HepG2 (cell line): Measurements from ENCODE around the gene RNASE4. TPM values are rescaled to one million over a fixed set of nuclear protein-coding genes. Genes with fewer than 3 reads are reported as not detected.

Experiments used
- ATAC-seq: fragments of 200-7000 bp; cut with Tn5 transposase; 3 replicates; pipeline ENCODE4 v1.9.1; 2020; ENCODE audit warnings: mild to moderate bottlenecking, moderate library complexity
- BruUV-seq: library from RNA; stranded (reverse); fragments of 400-500 nt; replicated peaks from 2 replicates; lab custom pipeline; 2021; lab: Mats Ljungman, UMichigan
- CTCF ChIA-PET: fragments of 300-600 bp; formaldehyde crosslinking; extraction: SDS; loops from one replicate; lab custom pipeline; 2021; ENCODE audit warnings: low total read pairs, inconsistent platforms, low intra/inter-chr PET ratio; lab: Yijun Ruan, JAX
- POLR2A ChIA-PET: fragments of 350-600 bp; sonication (Branson Sonifier 250); formaldehyde crosslinking; loops from one replicate; lab custom pipeline; 2020; ENCODE audit warnings: antibody characterized with exemption, inconsistent platforms; lab: Yijun Ruan, JAX
- DNase-seq: peaks from one replicate; pipeline ENCODE4 v3.0.0-alpha.2; 2015; ENCODE audit warnings: low spot score
- FAIRE-seq: peaks from 3 replicates; lab custom pipeline; 2011; peaks lifted over from hg19 to GRCh38; lab: Jason Lieb, UNC
- H2AFZ ChIP-seq: one replicate; pipeline ENCODE4 v1.6.1; 2011; ENCODE audit warnings: low read length, inconsistent platforms
- H3K27ac ChIP-seq: fragments of 300-600 bp; 3 replicates; pipeline ENCODE4 v1.8.0; 2011; ENCODE audit warnings: mixed run types, mild to moderate bottlenecking, mixed read lengths, low read length, inconsistent platforms; ENCODE audit not compliant: insufficient read depth; ENCODE audit errors: extremely low read length
- H3K27me3 ChIP-seq, 2 experiments: fragments of 200-600 bp in 1 of 2; 2 replicates in 1 of 2; 3 replicates in 1 of 2; pipeline versions ENCODE4 v1.6.0 to v1.8.0; 2011; ENCODE audit warnings: low read length in 2 of 2, mild to moderate bottlenecking in 2 of 2, moderate library complexity in 2 of 2, inconsistent platforms in 1 of 2; ENCODE audit not compliant: insufficient read depth in 2 of 2, control insufficient read depth in 1 of 2
- H3K36me3 ChIP-seq, 2 experiments: fragments of 200-600 bp in 1 of 2; replicated peaks in 1 of 2; 2 replicates in 1 of 2; 3 replicates in 1 of 2; pipeline versions ENCODE4 v1.5.1 to v1.8.0; 2011; ENCODE audit warnings: low read length in 2 of 2, inconsistent platforms in 1 of 2; ENCODE audit not compliant: insufficient read depth in 2 of 2, control insufficient read depth in 1 of 2
- H3K4me1 ChIP-seq: 2 replicates; pipeline ENCODE4 v1.5.1; 2012; ENCODE audit warnings: low read length, inconsistent platforms; ENCODE audit not compliant: insufficient read depth
- H3K4me2 ChIP-seq: 2 replicates; pipeline ENCODE4 v1.6.0; 2011; ENCODE audit warnings: low read depth, low read length, inconsistent platforms
- H3K4me3 ChIP-seq, 3 experiments: fragments of 200-600 bp in 1 of 3; sonication (generic), shearing (Covaris generic) in 1 of 3; replicated peaks in 1 of 3; 2 replicates each; pipeline ENCODE4 v1.5.1; 2011 to 2016; ENCODE audit warnings: low read length in 3 of 3, inconsistent platforms in 2 of 3, low read depth in 2 of 3, mild to moderate bottlenecking in 2 of 3, control low read depth in 1 of 3, mixed read lengths in 1 of 3; ENCODE audit not compliant: insufficient read depth in 1 of 3
- H3K79me2 ChIP-seq: one replicate; pipeline ENCODE4 v1.6.1; 2011; ENCODE audit warnings: low read length, inconsistent platforms; ENCODE audit not compliant: insufficient read depth
- H3K9ac ChIP-seq: 2 replicates; pipeline ENCODE4 v1.6.0; 2011; ENCODE audit warnings: mild to moderate bottlenecking, low read depth, low read length, inconsistent platforms; ENCODE audit not compliant: insufficient read depth
- H3K9me3 ChIP-seq: 2 replicates; pipeline ENCODE4 v1.5.1; 2012; ENCODE audit warnings: mild to moderate bottlenecking, low read length
- H4K20me1 ChIP-seq: 2 replicates; pipeline ENCODE4 v1.6.0; 2011; ENCODE audit warnings: inconsistent platforms, mild to moderate bottlenecking, low read length, moderate library complexity; ENCODE audit not compliant: insufficient read depth
- ATF7 ChIP-seq, 2 experiments: fragments of 450-650 bp in 1 of 2; sonication (generic) in 1 of 2; formaldehyde crosslinking in 1 of 2; IDR thresholded peaks; 2 replicates each; pipeline versions ENCODE4 v1.4.0 to v1.6.1; 2016 to 2020; ENCODE audit warnings: antibody characterized with exemption in 1 of 2, mild to moderate bottlenecking in 1 of 2, missing genetic modification reagents in 1 of 2
- BRCA1 ChIP-seq: sonication (generic); formaldehyde crosslinking; IDR thresholded peaks from 2 replicates; pipeline ENCODE4 v1.4.0; 2020; ENCODE audit warnings: missing genetic modification reagents
- FOXO1 ChIP-seq: sonication (generic); formaldehyde crosslinking; IDR thresholded peaks from 2 replicates; pipeline ENCODE4 v1.4.0; 2020; ENCODE audit warnings: missing genetic modification reagents
- GTF2F1 ChIP-seq: fragments of 150-350 bp; IDR thresholded peaks from 2 replicates; pipeline ENCODE4 v1.6.1; 2014; ENCODE audit warnings: low read length
- HOXA3 ChIP-seq: sonication (generic); formaldehyde crosslinking; IDR thresholded peaks from 2 replicates; pipeline ENCODE4 v1.5.0; 2020; ENCODE audit warnings: missing genetic modification reagents
- IKZF1 ChIP-seq: fragments of 450-650 bp; IDR thresholded peaks from 2 replicates; pipeline ENCODE4 v1.7.1; 2016
- KDM2A ChIP-seq: sonication (generic); formaldehyde crosslinking; IDR thresholded peaks from 2 replicates; pipeline ENCODE4 v1.4.0; 2020; ENCODE audit warnings: low read depth, missing genetic modification reagents, borderline replicate concordance
- RFX3 ChIP-seq: IDR thresholded peaks from 2 replicates; pipeline ENCODE4 v1.6.1; 2016; ENCODE audit warnings: missing biosample characterization, missing genetic modification reagents
- SSRP1 ChIP-seq: IDR thresholded peaks from 2 replicates; pipeline ENCODE4 v1.6.1; 2016; ENCODE audit warnings: control low read depth
- STAT5B ChIP-seq: sonication (generic); formaldehyde crosslinking; IDR thresholded peaks from 2 replicates; pipeline ENCODE4 v1.4.0; 2020; ENCODE audit warnings: missing genetic modification reagents
- TCF7 ChIP-seq: sonication (generic); IDR thresholded peaks from 2 replicates; pipeline ENCODE4 v1.6.1; 2016; ENCODE audit warnings: antibody characterized with exemption, low read depth
- ZBTB7B ChIP-seq: sonication (generic); formaldehyde crosslinking; IDR thresholded peaks from 2 replicates; pipeline ENCODE4 v1.4.0; 2020; ENCODE audit warnings: missing genetic modification reagents
- ZFAT ChIP-seq: sonication (generic); formaldehyde crosslinking; conservative IDR thresholded peaks from 2 replicates; pipeline ENCODE4 v1.8.1; 2023; ENCODE audit warnings: missing genetic modification reagents, inconsistent platforms
- ZMYM2 ChIP-seq: sonication (generic); formaldehyde crosslinking; IDR thresholded peaks from 2 replicates; pipeline ENCODE4 v1.8.0; 2022; ENCODE audit warnings: mild to moderate bottlenecking, missing genetic modification reagents
- ZNF30 ChIP-seq: sonication (generic); formaldehyde crosslinking; IDR thresholded peaks from 2 replicates; pipeline ENCODE4 v1.5.0; 2020; ENCODE audit warnings: mild to moderate bottlenecking, missing genetic modification reagents
- WGBS: methylation state at CpG from one replicate; pipeline ENCODE4 v1.1.6; 2017; ENCODE audit warnings: low lambda C conversion rate; 5-methylcytosine and 5-hydroxymethylcytosine counted together
- in situ Hi-C: cut with HindIII; loops from 2 replicates; pipeline ENCODE4 v1.10.0; 2017; ENCODE audit warnings: low pct_unique_long_range_greater_than_20kb; ENCODE audit not compliant: extremely low pct_ligation_motif_present
- intact Hi-C: fragments of 100-400 bp; cut with micrococcal nuclease; formaldehyde crosslinking; loops from one replicate; pipeline ENCODE4 v1.10.0; 2022; ENCODE audit not compliant: unreplicated experiment
- polyA plus RNA-seq, 8 experiments: library from polyadenylated mRNA; depleted of rRNA in 3 of 8; stranded (reverse) in 7 of 8; unstranded in 1 of 8; fragments of >200 nt; fragmentation: Illumina TruSeq in 4 of 8; extraction: Trizol in 4 of 8; gene quantifications; 2 replicates each; pipeline versions ENCODE4 v1.2.1 to v1.2.3, GENCODE V29; 2011 to 2016; ENCODE audit warnings: low read depth in 4 of 8, missing spikeins in 1 of 8, mixed read lengths in 1 of 8; ENCODE audit not compliant: insufficient read depth in 1 of 8
- total RNA-seq, 5 experiments: library from RNA; depleted of rRNA; stranded (reverse); fragments of >200 nt; fragmentation: Illumina TruSeq; extraction: Trizol; gene quantifications; 2 replicates each; pipeline ENCODE4 v1.2.3, GENCODE V29; 2016; ENCODE audit warnings: low read depth in 1 of 5
- TF ChIP-seq, protein P1 (sequence below): sonication (generic); formaldehyde crosslinking; IDR thresholded peaks from 2 replicates; pipeline ENCODE4 v1.8.0; 2022; ENCODE audit warnings: low read depth, missing genetic modification reagents
- TF ChIP-seq, protein P2 (sequence below): sonication (generic); formaldehyde crosslinking; IDR thresholded peaks from 2 replicates; pipeline ENCODE4 v1.4.0; 2020; ENCODE audit warnings: missing genetic modification reagents
- TF ChIP-seq, protein P3 (sequence below): sonication (generic); formaldehyde crosslinking; IDR thresholded peaks from 2 replicates; pipeline ENCODE4 v1.4.0; 2020; ENCODE audit warnings: missing genetic modification reagents, low read depth, mild to moderate bottlenecking, borderline replicate concordance

RNASE4 gene
- total and polyA plus RNA-seq, 2 of the 13 experiments (the other 11 are each of a cell fraction or from before 2014, with no cell fraction given), result 109 to 983 TPM

DNA sequence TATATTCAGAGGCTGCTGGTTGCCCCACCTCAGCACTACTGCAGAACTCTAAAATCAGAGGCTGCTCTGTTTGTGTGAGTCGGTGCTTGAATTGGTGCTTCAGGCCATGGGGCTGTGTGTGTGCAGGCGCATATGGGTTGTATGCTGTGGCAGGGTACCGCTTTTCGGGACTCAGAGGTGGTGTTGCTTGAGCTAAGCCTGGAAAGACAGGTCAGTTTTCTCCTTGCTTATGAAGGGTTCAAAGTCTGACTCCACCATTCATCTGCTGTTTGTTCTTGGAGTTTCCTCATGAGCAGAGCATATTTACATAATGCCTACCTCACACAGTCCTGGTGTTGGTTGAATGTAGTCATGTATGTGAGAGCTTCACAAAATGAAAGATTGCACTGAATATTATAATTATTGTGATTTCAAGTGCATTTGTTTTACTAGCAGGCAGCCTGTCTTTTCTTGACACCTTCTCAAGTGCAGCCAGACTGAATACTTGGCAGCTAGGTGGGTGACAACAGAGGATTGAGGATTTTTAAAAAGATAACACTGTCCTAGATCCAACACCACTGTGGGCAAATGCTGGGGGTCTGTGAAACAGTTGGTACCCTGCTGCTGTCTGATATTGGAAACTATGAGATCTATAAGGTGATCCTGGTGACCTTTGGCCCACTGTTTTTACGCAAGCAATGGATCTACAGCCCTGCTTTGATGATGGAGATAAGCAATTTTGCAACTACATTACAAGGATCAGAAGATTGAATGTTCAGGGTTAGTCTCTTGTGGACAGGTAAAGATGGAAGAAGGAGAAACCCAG is 3.2 kb downstream of the RNASE4 start:
- DNase-seq (peak; percentile 91), ATAC-seq (peak; percentile 7), FAIRE-seq (peak; percentile 72)
- H3K4me3 ChIP-seq, result peak overlapping the region; percentile 83 to 89 (median 89)
- ChIA-PET CTCF (interaction anchor here (0.9 to 1.2 kb wide), 2 partner anchors 22 to 25 kb away, joined by 4 to 5 read pairs; no protein-coding TSS in a partner anchor), POLR2A (interaction anchor here (0.6 to 8.9 kb wide), 28 partner anchors 9 to 416 kb away, joined by 3 to 105 read pairs (median 4); partner anchors contain the start of genes APEX1, OSGEP, PARP2 and PIP4P1)
- peaks cover 70% of the 10 kb centered on the region for H3K79me2 ChIP-seq
- H3K27me3 ChIP-seq, result peaks cover 0 to 5% of the 10 kb centered on the region in 2 experiments; a peak in 1 of 5 replicates
- intact Hi-C loops (loop anchor here (1.0 to 5.0 kb wide), 3 partner anchors 74 to 354 kb away; partner anchors contain the start of gene CCNB1IP1), in situ Hi-C loops (loop anchor here (10.0 kb wide), 1 partner anchor 363 kb away; no protein-coding TSS in a partner anchor)
- peaks cover 30% of the 10 kb centered on the region for H4K20me1 ChIP-seq
- peak overlapping the region; percentile 97 for H3K27ac ChIP-seq
- peaks cover 45% of the 10 kb centered on the region for H3K4me1 ChIP-seq
- no peak overlapping the region for H2AFZ ChIP-seq
- 9% methylated on average over 5 of the region's 5 CpGs for WGBS
- H3K36me3 ChIP-seq, result peaks cover 4 to 13% of the 10 kb centered on the region in 2 experiments
- peak overlapping the region; percentile 96 for H3K4me2 ChIP-seq
- H3K9me3 ChIP-seq, result no peaks in the 10 kb centered on the region
- no TSS peak for BruUV-seq
- peak overlapping the region; percentile 95 for H3K9ac ChIP-seq
- TF ChIP-seq FOXO1 (CRISPR knock-in tag), result no peak
- TF ChIP-seq ATF7 (IDR thresholded peaks at IDR 0.05), result no peak
- TF ChIP-seq ATF7 (CRISPR knock-in tag; IDR thresholded peaks at IDR 0.05), result no peak; the same call in 1 of the 2 replicates
- peak; percentile 59 for TF ChIP-seq HOXA3 (CRISPR knock-in tag)
- TF ChIP-seq, protein P1, sequence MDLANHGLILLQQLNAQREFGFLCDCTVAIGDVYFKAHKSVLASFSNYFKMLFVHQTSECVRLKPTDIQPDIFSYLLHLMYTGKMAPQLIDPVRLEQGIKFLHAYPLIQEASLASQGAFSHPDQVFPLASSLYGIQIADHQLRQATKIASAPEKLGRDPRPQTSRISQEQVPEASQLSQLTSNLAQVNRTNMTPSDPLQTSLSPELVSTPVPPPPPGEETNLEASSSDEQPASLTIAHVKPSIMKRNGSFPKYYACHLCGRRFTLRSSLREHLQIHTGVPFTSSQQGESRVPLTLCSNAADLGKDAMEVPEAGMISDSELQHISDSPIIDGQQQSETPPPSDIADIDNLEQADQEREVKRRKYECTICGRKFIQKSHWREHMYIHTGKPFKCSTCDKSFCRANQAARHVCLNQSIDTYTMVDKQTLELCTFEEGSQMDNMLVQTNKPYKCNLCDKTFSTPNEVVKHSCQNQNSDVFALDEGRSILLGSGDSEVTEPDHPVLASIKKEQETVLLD (CRISPR knock-in tag), result no peak
- no peak for TF ChIP-seq RFX3 (CRISPR knock-in tag)
- peak; percentile 66; the same call in 1 of the 2 replicates for TF ChIP-seq TCF7
- TF ChIP-seq, protein P2, sequence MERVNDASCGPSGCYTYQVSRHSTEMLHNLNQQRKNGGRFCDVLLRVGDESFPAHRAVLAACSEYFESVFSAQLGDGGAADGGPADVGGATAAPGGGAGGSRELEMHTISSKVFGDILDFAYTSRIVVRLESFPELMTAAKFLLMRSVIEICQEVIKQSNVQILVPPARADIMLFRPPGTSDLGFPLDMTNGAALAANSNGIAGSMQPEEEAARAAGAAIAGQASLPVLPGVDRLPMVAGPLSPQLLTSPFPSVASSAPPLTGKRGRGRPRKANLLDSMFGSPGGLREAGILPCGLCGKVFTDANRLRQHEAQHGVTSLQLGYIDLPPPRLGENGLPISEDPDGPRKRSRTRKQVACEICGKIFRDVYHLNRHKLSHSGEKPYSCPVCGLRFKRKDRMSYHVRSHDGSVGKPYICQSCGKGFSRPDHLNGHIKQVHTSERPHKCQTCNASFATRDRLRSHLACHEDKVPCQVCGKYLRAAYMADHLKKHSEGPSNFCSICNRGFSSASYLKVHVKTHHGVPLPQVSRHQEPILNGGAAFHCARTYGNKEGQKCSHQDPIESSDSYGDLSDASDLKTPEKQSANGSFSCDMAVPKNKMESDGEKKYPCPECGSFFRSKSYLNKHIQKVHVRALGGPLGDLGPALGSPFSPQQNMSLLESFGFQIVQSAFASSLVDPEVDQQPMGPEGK (CRISPR knock-in tag), result 0 out of 2 replicates have a peak, but pooled peaks have one; percentile 11
- TF ChIP-seq GTF2F1, result no peak
- no peak for TF ChIP-seq STAT5B (CRISPR knock-in tag)
- no peak for TF ChIP-seq IKZF1
- 0 out of 2 replicates have a peak, but pooled peaks have one; percentile 22 for TF ChIP-seq KDM2A
- 0 out of 2 replicates have a peak, but pooled peaks have one; percentile 15 for TF ChIP-seq ZBTB7B
- TF ChIP-seq BRCA1 (CRISPR knock-in tag), result no peak
- peak; percentile 4 for TF ChIP-seq SSRP1 (CRISPR knock-in tag)
- TF ChIP-seq, protein P3, sequence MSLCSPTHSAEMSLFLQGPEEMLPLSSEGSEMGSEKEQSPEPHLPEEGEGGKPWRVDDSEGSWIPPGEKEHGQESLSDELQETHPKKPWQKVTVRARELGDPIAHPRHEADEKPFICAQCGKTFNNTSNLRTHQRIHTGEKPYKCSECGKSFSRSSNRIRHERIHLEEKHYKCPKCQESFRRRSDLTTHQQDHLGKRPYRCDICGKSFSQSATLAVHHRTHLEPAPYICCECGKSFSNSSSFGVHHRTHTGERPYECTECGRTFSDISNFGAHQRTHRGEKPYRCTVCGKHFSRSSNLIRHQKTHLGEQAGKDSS (CRISPR knock-in tag), result no peak
- no peak for TF ChIP-seq ZNF30 (CRISPR knock-in tag)
- 0 out of 2 replicates have a peak, but pooled peaks have one; percentile 18 for TF ChIP-seq ZMYM2 (CRISPR knock-in tag)
- no peak for TF ChIP-seq ZFAT (CRISPR knock-in tag)
